ENCODE results near the gene MLPH. TPM values are rescaled to one million over a fixed set of nuclear protein-coding genes. Genes with fewer than 3 reads are reported as not detected.

Gene MLPH
- polyA plus RNA-seq, 3 donors, result not detected

GRCh38 chr2:237465515-237466148 is 21.4 kb upstream of the MLPH start:
- no peaks in the 10 kb centered on the region for H3K36me3 Mint-ChIP-seq
- peaks cover 3% of the 10 kb centered on the region for H3K4me1 Mint-ChIP-seq
- peaks cover 0 to 6% (median 2%) of the 10 kb centered on the region in 7 donors for H3K9me3 Mint-ChIP-seq
- H3K9me3 ChIP-seq (replicated peaks in 1 of 2; ENCODE audit: control insufficient read depth in 1 of 2, insufficient read depth in 1 of 2, low read length in 2 of 2), result no peaks in the 10 kb centered on the region
- H2AFZ ChIP-seq (ENCODE audit: insufficient read depth, low read depth, low read length, poor library complexity, severe bottlenecking), result no peak overlapping the region
- no peak overlapping the region for H3K4me2 ChIP-seq (replicated peaks; ENCODE audit: extremely low read depth, low read length, poor library complexity, severe bottlenecking)
- no peaks in the 10 kb centered on the region for H3K27me3 ChIP-seq (ENCODE audit: control insufficient read depth in 2 of 2, insufficient read depth in 2 of 2, low read length in 2 of 2)
- no peaks in the 10 kb centered on the region for H3K36me3 ChIP-seq (replicated peaks in 1 of 2; ENCODE audit: control insufficient read depth in 1 of 2, insufficient read depth in 2 of 2, low read length in 2 of 2)
- no peak overlapping the region for H3K4me3 Mint-ChIP-seq
- H3K9ac ChIP-seq (ENCODE audit: insufficient read depth, low read length, poor library complexity, severe bottlenecking), result no peak overlapping the region
- DNase-seq, result peak in 1 of 3 donors; percentile 31
- H3K27me3 Mint-ChIP-seq (ENCODE audit: low read depth in 3 of 3), result peaks cover 0 to 4% (median 0%) of the 10 kb centered on the region in 3 donors
- no peak overlapping the region for H3K27ac ChIP-seq (ENCODE audit: low read depth in 1 of 2, low read length in 2 of 2)
- no peak for TF ChIP-seq CTCF (IDR thresholded peaks at IDR 0.05)
- no peak overlapping the region for H3K4me3 ChIP-seq (replicated peaks in 1 of 3; ENCODE audit: low read depth in 2 of 3, low read length in 3 of 3)
- H4K20me1 ChIP-seq (ENCODE audit: insufficient read depth, low read length), result no peaks in the 10 kb centered on the region
- no peak overlapping the region for H3K27ac Mint-ChIP-seq
- no peaks in the 10 kb centered on the region for H3K79me2 ChIP-seq (ENCODE audit: insufficient read depth, low read length)
- no peaks in the 10 kb centered on the region for H3K4me1 ChIP-seq (ENCODE audit: control insufficient read depth in 1 of 2, insufficient read depth in 2 of 2, low read length in 2 of 2)
- WGBS (ENCODE audit: insufficient coverage), result 93% methylated on average over 9 of the region's 16 CpGs
- intact Hi-C loops (cut with micrococcal nuclease), result no loop called here

GRCh38 chr2:237466211-237466610 is 20.8 kb upstream of the MLPH start:
- H3K4me3 ChIP-seq (replicated peaks in 1 of 3; ENCODE audit: low read depth in 2 of 3, low read length in 3 of 3), result no peak overlapping the region
- Mint-ChIP-seq H3K9me3 (peaks cover 0 to 6% (median 2%) of the 10 kb centered on the region in 7 donors), H3K4me3 (no peak overlapping the region), H3K36me3 (no peaks in the 10 kb centered on the region), H3K27ac (no peak overlapping the region), H3K4me1 (peaks cover 3% of the 10 kb centered on the region), H3K27me3 (ENCODE audit: low read depth in 3 of 3) (peaks cover 0 to 4% (median 0%) of the 10 kb centered on the region in 3 donors)
- no peak for TF ChIP-seq CTCF (IDR thresholded peaks at IDR 0.05)
- WGBS (ENCODE audit: insufficient coverage), result 96% methylated on average over 4 of the region's 6 CpGs
- H3K79me2 ChIP-seq (ENCODE audit: insufficient read depth, low read length), result no peaks in the 10 kb centered on the region
- H4K20me1 ChIP-seq (ENCODE audit: insufficient read depth, low read length), result no peaks in the 10 kb centered on the region
- no peaks in the 10 kb centered on the region for H3K4me1 ChIP-seq (ENCODE audit: control insufficient read depth in 1 of 2, insufficient read depth in 2 of 2, low read length in 2 of 2)
- no peaks in the 10 kb centered on the region for H3K9me3 ChIP-seq (replicated peaks in 1 of 2; ENCODE audit: control insufficient read depth in 1 of 2, insufficient read depth in 1 of 2, low read length in 2 of 2)
- no peak overlapping the region for H3K27ac ChIP-seq (ENCODE audit: low read depth in 1 of 2, low read length in 2 of 2)
- H3K27me3 ChIP-seq (ENCODE audit: control insufficient read depth in 2 of 2, insufficient read depth in 2 of 2, low read length in 2 of 2), result no peaks in the 10 kb centered on the region
- intact Hi-C loops (cut with micrococcal nuclease), result no loop called here
- H3K36me3 ChIP-seq (replicated peaks in 1 of 2; ENCODE audit: control insufficient read depth in 1 of 2, insufficient read depth in 2 of 2, low read length in 2 of 2), result no peaks in the 10 kb centered on the region
- no peak overlapping the region for H2AFZ ChIP-seq (ENCODE audit: insufficient read depth, low read depth, low read length, poor library complexity, severe bottlenecking)
- no peak overlapping the region for H3K4me2 ChIP-seq (replicated peaks; ENCODE audit: extremely low read depth, low read length, poor library complexity, severe bottlenecking)
- no peak for DNase-seq
- no peak overlapping the region for H3K9ac ChIP-seq (ENCODE audit: insufficient read depth, low read length, poor library complexity, severe bottlenecking)

All from CD14-positive monocyte (primary cell).